GM19238 (cell line): ENCODE data around the gene MMP24.
"Not testable (repeated sequence)": the region's sequence is repeated elsewhere in the genome, so short reads cannot be mapped to it uniquely, and the experiment has no call there.

Experiments
- DNase-seq: peaks from one replicate; pipeline ENCODE4 v3.0.0; 2011; ENCODE audit warnings: low spot score; ENCODE audit not compliant: insufficient read length

The MMP24 gene

DNA sequence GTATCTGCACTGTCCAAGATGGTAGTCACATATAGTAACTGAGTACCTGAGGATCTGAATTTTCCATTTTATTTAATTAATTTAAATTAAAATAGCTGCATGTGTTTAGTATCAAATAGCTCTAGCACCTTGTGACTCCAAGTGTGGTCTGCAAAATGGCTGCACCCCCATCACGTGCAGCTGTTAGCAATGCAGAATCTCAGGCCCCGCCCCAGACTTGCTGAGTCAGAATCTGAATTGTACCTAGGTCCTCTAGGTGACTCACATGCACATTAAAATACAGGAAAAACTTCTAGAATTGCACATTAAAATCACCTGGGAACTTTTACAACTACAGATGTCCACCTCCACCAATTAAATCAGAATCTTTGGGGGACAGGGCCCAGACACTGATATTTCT, 84.9 kb downstream of the MMP24 start:
- no peak for DNase-seq

DNA sequence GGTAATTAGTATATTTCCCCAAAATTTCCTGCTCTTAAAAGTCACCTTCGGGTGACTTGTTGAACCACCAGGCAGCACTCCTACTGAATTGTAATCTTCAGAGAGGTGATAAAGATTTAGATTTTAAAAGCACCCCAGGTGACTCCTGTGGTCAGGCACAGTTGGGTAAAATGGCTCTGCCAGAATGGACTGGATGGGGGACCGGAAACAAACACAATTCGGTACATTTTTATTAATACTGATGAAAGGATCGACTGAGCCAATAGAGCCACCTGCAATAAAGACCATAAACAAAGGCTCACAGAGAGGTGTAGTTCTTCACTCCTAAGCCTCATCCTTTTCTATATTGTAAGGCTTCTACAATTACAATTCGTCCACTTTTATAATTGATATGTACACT, 85.3 kb downstream of the MMP24 start:
- DNase-seq = no peak

DNA sequence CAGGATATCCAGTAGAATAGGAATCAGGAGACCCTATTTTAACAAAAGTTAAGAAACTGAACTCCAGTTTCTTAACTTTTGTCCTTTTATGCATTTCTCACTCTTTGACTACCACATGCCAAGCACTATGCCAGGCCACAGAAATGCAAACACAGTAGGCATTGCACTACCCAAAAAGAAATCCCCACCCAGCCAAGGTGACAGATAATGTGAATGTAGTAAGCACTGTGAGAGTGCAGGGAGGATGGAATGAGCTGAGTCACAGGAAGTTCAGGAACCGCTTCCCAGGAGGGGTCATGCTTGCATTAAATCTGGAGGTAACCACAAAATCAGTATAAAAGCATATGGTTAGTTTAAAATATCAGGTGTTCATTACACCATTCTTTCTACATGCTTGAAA, 85.8 kb downstream of the MMP24 start:
- DNase-seq = no peak

DNA sequence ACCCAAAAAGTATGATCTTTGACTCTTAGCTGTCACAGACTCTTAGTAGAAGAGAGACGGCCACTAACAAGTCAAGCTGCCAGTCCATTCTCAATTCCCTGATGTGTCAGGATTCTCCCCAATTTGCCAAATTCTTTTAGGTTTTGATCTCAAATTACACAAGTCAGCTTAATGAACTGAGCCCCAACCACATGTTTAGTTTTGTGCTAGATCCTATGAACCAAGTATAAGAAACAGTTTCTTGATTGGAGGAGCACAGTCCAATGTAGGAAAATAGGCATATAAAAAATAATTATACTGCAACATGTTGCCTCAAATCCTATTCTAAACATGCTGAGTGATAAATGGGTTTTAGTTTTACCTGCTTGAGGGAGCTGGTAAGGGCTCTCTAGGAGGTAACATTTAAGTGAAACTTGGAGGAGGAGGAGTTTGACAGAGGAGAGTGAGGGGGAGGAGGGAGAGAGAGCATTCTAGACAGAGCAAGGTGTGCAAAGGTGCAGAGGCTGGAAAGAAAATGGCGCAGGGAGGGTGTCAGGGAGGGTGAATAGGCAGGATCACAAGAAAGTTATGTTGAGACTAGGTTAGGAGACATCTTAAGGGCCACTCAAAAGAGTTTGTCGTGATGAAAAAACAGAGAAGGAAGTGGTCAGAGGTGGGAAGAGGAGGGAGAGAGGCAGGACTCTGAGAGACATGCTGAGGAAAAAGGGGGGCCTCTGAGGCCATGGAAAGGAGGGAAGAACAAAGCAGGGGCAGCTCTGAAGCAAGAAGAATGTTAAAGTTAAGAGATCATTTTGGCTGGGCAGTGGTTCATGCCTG, 88.5 kb downstream of the MMP24 start:
- DNase-seq = no peak

DNA sequence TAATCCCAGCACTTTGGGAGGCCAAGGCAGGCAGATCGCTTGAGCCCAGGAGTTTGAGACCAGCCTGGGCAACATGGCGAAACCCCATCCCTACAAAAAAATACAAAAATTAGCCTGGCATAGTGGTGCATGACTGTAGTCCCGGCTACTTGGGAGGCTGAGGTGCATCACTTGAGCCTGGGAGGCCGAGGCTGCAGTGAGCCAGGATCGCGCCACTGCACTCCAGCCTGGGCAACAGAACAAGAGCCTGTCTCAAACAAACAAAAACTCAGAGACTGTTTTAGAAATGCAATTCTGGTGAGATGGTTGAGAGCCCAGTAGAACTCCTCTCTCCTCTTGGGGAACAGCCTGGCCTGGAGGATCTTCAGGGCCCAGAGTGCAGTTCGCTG, 89.1 kb downstream of the MMP24 start:
- DNase-seq = not testable (repeated sequence)

DNA sequence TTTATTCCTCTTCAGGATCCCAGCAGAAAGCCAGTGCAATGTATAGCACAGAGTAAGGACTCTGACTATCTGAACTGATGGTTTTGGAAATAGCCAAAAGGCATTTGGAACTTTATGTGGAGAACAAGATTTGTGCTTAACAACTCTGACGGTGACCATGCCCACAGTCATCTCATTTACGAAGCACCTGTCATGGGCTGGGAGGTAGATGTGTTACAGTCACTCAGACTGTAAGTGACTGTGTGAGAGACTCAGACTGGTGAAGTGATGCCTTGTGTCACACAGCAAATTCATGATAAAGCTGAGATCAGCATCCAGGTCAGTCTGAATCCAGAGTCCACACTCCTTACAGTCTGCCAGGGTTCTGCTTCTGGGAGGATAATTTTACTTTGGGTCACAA, 89.6 kb downstream of the MMP24 start:
- no peak for DNase-seq

DNA sequence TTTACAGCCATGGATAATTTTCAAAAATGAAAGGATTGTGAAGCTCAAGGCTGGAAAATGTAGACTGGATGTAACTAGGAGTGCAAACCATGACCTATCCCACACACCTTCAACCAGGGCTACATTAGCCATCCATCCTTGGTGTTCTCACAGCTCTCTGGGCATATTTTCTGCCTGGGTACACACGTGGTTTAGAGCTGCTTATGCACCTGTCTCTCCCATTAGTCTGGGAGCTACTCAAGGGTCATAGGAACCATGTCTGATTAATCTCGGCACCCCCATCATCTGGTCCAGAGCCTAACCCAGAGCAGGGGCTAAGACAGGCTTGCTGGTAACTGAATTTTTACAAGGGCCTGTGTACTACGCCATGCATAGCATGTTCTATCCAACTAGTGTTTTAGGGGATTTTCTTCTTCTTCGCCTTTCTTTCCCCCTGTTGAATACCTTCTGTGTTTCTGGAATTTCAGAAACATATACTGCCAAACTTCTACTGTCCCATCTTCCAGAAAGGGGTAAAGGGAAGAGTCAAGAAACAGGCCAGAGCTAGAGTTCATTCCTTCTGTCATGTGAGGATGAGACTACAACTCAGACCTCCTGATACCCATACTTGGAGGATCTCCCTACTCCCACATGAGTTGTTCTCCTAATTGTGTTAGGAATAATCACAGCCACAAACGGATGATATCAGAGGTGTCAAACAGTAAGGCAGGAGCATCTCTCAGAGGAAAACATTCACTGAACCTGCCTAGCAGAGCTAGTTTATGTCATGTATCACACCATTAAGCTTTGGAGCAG, 91.1 kb downstream of the MMP24 start:
- no peak for DNase-seq

DNA sequence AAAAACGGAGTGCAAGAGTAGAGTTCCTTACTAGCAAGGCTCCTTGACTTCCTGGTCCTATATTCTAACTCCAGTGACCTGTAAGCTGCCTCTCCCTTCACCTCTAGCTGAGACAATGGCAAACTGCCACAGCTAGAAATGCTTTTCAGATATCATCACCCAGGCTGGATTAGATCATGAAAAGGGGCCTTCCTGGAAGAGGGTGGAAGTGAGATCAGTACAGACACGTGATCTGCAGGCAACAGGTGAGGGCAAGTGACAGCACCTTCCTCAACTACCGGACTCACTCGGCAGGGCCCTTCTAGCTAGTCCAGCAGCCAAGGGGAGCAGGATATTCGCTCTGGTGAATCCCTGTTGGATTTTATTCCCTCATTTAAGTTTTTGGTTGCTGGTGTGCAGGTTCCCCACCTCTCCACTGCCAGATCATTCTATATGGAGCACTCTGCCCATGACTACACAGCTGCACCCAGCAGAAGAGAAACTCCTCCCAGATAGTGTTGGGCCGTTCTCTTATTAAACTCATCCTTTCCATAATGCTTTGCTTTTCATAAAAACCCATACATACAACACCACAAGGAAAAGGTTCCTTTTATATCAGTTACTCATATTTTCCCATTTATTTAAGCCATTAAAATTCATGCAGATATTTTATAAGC, 92.1 kb downstream of the MMP24 start:
- DNase-seq = no peak

DNA sequence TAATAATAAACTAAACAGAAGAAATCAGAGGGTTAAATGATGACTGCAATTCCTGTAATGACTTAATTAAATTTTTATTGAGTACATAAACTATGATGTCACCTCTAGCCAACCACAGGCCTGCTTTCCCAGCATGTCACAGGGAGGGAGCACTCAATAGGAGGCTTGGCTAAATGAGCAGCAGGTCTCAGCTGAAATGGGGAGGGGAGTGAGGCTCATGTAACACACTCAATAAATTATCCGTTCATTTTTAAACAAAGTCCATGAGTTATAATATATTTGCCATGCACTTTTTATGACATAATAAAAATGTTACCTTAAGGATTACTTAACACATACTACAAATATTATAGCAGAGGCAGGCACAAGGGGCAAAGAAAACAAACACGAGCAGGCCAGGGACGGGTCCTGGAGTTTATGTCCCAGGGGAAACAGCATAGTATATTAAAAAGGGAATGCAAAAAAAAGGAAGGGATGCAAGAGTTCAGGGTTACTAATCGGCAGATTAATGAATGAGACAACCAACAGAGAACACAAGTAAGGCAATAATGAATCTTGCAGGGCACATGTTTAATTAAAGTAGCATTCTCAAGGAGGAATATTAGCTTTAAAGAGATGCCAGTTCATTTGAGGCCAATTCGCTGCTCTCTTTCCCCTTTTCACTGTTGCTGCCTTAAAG, 92.8 kb downstream of the MMP24 start:
- DNase-seq = no peak

DNA sequence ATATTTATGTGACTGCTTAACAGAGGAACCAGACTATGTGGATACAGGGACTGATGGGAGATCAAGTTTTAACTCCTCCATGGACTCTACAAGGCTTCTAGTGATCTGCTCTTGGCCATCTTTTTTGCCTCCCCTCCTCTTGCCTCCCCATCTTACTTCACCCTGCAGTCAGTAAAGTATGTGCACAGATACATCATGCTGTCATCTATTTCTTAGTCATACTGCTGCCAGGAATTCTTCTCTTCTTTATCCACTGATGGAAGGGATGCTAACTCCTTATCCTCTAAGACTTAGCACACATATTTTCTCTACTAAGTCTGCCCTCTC, 93.3 kb downstream of the MMP24 start:
- DNase-seq = no peak

DNA sequence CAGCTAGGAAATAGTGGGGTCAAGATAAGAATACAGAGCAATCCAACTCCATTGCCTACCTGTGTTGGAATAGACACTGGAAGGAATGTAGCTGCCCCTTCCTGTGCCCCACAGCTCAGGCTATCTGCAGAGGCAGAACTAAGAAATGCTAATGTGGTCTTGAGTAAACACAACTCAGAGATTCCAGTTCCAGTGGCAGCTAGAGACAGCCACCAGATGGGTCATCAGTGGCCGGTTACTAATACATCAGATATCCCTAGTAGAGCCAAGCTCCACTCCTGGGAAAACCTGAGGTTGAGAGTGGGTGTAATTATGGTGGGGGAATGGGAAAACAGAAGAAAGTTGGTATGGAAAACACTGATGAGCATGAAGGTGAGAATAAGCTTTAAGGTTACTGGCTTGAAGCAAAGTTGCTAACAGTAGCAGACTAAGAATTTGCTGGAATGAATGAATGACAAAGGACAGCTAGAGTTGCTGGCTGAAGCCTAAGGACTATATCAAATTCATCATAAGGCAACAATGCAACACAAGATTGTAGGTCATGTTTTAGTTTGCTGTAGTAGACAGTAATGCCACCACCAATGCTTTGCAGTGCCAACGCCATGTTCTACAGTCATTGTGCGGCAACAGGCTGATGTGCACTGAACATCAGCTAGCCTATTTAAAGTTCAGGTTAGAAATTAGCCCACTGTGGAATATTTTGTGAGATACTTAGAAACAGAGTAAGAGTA, 94.1 kb downstream of the MMP24 start:
- DNase-seq = no peak

DNA sequence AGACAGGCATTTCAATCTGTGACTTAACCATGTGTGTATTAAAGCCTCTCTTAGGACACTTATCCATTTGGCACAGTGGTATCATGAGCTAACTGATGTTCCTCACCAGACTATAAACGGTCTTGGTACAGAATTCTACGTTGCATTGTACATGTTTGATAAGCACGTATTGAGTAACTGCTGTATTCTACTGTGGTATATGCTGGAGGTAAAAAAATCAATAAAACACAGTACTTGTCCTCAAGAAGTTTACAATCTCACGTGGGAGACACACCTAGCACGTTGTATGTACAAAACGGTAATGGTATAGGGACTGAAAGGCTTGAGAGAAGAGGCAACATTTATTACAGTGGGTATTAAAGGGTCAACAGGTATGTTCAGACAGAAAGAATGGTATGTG, 98.9 kb downstream of the MMP24 start:
- no peak for DNase-seq

DNA sequence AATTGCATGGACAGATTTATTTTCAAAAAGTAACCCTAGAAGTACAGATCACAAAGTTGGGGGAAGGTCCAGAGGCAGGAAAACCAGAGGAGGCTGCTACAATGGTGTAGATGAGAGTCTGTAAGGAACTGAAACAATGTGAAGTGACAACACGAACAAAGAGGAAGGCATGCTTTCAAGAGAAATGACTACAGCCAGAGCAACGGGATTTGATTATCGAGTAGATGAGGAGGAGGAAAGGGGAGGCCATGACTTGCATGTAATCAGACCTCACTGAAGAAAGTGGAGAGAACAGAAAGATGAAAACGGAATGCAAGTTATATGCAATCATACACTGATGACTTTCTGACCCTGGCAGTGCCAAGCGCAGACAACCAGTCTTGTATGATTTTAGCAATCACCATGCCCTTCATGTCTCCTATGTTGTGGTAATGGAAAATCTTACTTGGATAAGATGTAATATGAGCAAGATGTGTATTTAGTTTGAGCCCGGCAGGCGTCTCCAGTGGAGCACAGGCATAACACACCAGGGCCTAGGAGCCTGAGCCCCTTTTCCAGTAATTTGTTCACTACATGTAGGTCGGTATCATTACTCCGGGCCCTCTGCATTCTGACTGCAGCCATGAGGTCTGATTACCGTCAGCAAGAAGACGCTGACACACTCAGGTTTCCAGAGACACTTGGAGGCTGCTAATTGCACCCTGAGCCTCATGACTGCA, 99.7 kb downstream of the MMP24 start:
- no peak for DNase-seq
